GM12865 (cell line): ENCODE data around the gene DHRS9.
"Not testable (repeated sequence)": the region's sequence is repeated elsewhere in the genome, so short reads cannot be mapped to it uniquely, and the experiment has no call there.

Source experiments
- DNase-seq: peaks from one replicate; pipeline ENCODE4 v3.0.0; 2010; ENCODE audit warnings: low read depth
- H3K4me3 ChIP-seq: 2 replicates; pipeline ENCODE4 v1.5.1; 2011; ENCODE audit warnings: mild to moderate bottlenecking, low read depth, low read length, control low read depth
- TF ChIP-seq, protein P1 (sequence below): IDR thresholded peaks from 2 replicates; pipeline ENCODE4 v1.5.1; 2011; ENCODE audit warnings: low read length, control low read depth, low read depth, inconsistent platforms; ENCODE audit not compliant: insufficient read depth; ENCODE audit errors: missing control alignments

Gene DHRS9

GRCh38 chr2:169131587-169132512 lies 62.5 kb downstream of the DHRS9 start:
- TF ChIP-seq, protein P1, sequence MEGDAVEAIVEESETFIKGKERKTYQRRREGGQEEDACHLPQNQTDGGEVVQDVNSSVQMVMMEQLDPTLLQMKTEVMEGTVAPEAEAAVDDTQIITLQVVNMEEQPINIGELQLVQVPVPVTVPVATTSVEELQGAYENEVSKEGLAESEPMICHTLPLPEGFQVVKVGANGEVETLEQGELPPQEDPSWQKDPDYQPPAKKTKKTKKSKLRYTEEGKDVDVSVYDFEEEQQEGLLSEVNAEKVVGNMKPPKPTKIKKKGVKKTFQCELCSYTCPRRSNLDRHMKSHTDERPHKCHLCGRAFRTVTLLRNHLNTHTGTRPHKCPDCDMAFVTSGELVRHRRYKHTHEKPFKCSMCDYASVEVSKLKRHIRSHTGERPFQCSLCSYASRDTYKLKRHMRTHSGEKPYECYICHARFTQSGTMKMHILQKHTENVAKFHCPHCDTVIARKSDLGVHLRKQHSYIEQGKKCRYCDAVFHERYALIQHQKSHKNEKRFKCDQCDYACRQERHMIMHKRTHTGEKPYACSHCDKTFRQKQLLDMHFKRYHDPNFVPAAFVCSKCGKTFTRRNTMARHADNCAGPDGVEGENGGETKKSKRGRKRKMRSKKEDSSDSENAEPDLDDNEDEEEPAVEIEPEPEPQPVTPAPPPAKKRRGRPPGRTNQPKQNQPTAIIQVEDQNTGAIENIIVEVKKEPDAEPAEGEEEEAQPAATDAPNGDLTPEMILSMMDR = peak; percentile 67
- DNase-seq = peak; percentile 60
- no peak overlapping the region for H3K4me3 ChIP-seq

DNA sequence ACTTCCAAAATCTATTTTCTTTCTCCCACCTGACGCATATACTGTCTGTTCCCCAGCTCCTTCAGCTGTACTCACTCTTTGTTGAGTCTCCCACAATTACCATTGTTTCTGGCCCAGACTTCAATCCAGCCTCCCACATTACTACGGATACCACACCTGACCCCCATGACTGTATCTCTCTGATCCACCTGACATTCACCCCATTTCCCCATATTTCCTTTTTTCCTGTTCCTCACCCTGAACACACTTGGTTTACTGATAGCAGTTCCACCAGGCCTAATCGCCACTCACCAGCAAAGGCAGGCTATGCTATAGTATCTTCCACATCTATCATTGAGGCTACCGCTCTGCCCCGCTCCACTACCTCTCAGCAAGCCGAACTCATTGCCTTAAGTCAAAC lies 64.9 kb downstream of the DHRS9 start:
- not testable (repeated sequence) for DNase-seq, H3K4me3 ChIP-seq

- H3K4me3 ChIP-seq, DNase-seq: not testable (repeated sequence)
These were observed 67.1 kb downstream of the DHRS9 start for GRCh38 chr2:169136428-169136827.

GRCh38 chr2:169136885-169137534 lies 67.6 kb downstream of the DHRS9 start:
- no peak overlapping the region for H3K4me3 ChIP-seq
- TF ChIP-seq, protein P1 = no peak

GRCh38 chr2:169137924-169138323 lies 68.6 kb downstream of the DHRS9 start:
- no peak overlapping the region for H3K4me3 ChIP-seq
- no peak for DNase-seq

More at GRCh38 chr2:169136885-169137534, 67.6 kb downstream of the DHRS9 start:
- DNase-seq = no peak

DNA sequence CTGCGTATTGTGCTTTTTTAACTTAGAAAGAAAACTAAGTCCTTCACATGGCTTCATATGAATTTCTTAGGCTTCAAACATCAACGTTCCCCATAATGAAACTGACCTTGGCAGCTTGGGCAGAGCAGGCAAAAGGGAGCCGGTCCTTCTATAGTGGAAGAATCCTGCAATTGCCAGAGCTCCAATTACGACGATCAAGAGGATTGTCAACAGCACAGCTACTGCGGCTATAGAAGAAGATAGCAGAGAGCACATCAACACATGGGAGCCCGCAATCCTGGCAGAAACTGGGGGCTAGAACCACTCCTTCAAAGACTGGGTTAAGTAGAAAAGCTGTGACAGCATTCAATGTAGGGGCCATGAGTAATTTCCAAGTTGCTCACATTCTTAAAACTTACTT lies 69.8 kb downstream of the DHRS9 start:
- DNase-seq = no peak
- TF ChIP-seq, protein P1 = no peak
- no peak overlapping the region for H3K4me3 ChIP-seq

More at GRCh38 chr2:169137924-169138323, 68.6 kb downstream of the DHRS9 start:
- TF ChIP-seq, protein P1 = no peak

DNA sequence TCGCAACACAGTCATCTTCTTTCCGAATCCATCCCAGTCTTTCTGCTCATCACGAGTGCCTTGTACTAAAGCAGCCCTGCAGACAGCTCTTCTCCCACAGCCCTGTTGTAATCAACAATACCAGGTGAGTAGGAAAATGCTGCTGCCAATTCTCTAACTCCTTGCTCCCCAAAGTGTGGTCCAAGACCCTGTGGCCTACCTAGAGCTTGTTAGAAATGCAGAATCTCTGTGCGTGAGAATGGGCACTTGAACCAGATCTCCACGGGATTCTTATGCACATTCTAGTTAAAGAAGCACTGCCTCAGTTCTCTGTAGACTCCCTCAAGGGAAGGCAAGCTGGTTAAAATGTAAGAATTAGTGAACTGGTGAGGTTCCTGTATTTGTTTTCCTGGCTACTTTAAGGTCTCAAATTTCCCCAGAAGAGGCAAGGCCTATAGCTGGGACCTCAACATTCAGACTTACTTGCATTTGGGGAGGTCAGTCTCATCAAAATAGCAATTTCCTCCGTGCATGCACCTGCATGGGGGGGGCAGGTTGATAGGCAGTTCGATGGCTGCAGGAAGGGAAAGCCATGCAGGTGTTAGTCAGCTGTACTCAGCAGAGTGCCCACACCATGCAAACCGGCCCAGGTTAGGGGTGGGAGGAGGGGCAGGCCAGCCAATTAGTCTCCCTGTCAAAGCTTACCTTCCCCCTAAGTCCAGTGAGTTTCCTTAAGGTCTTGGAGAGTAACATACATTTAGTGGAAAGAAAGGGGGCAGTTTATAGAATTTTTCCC lies 70.8 kb downstream of the DHRS9 start:
- TF ChIP-seq, protein P1 = no peak
- H3K4me3 ChIP-seq = no peak overlapping the region
- no peak for DNase-seq
